Fibroblast of lung (primary cell): ENCODE results near the gene TSPAN31. TPM values are rescaled to one million over a fixed set of nuclear protein-coding genes. Genes with fewer than 3 reads are reported as not detected.
A peak's percentile ranks its signal among the peaks of the same experiment; 100 is the strongest.

Source experiments
- DNase-seq, 2 donors: peaks; one replicate each; pipeline versions ENCODE4 v3.0.0 to v3.0.0-alpha.2; 2010; ENCODE audit warnings: low read depth in 2 of 2
- H2AFZ ChIP-seq: 2 replicates; pipeline ENCODE4 v1.5.1; 2012; ENCODE audit warnings: low read length, control low read depth, inconsistent platforms
- H3K27ac ChIP-seq: 2 replicates; pipeline ENCODE4 v1.5.1; 2011; ENCODE audit warnings: low read length, control low read depth; ENCODE audit not compliant: insufficient read depth
- H3K27me3 ChIP-seq: 2 replicates; pipeline ENCODE4 v1.5.1; 2011; ENCODE audit warnings: mild to moderate bottlenecking, low read length; ENCODE audit not compliant: control insufficient read depth, insufficient read depth
- H3K36me3 ChIP-seq: 2 replicates; pipeline ENCODE4 v1.5.1; 2011; ENCODE audit warnings: low read length; ENCODE audit not compliant: control insufficient read depth, insufficient read depth
- H3K4me1 ChIP-seq: 2 replicates; pipeline ENCODE4 v1.5.1; 2011; ENCODE audit warnings: low read length; ENCODE audit not compliant: control insufficient read depth, insufficient read depth; ENCODE audit errors: extremely low read depth
- H3K4me2 ChIP-seq: 2 replicates; pipeline ENCODE4 v1.5.1; 2011; ENCODE audit warnings: low read length, control low read depth; ENCODE audit not compliant: insufficient read depth; ENCODE audit errors: extremely low read depth
- H3K4me3 ChIP-seq, 4 experiments: fragments of 200-600 bp in 1 of 4; sonication (generic) in 1 of 4; replicated peaks in 1 of 4; 2 replicates each; pipeline ENCODE4 v1.5.1; 2011 to 2016; ENCODE audit warnings: low read length in 4 of 4, low read depth in 3 of 4, mild to moderate bottlenecking in 3 of 4, control low read depth in 2 of 4, inconsistent platforms in 1 of 4, mixed read lengths in 1 of 4; ENCODE audit not compliant: insufficient read depth in 1 of 4; ENCODE audit errors: control extremely low read depth in 1 of 4
- H3K79me2 ChIP-seq: 2 replicates; pipeline ENCODE4 v1.5.1; 2012; ENCODE audit warnings: mild to moderate bottlenecking, low read length, inconsistent platforms; ENCODE audit not compliant: control insufficient read depth, insufficient read depth
- H3K9ac ChIP-seq: 2 replicates; pipeline ENCODE4 v1.5.1; 2011; ENCODE audit warnings: mild to moderate bottlenecking, low read length, control low read depth; ENCODE audit not compliant: insufficient read depth
- H3K9me3 ChIP-seq: 2 replicates; pipeline ENCODE4 v1.5.1; 2012; ENCODE audit warnings: low read depth, low read length; ENCODE audit not compliant: control insufficient read depth, insufficient read depth
- H4K20me1 ChIP-seq: 2 replicates; pipeline ENCODE4 v1.5.1; 2011; ENCODE audit warnings: low read length; ENCODE audit not compliant: control insufficient read depth, insufficient read depth; ENCODE audit errors: extremely low read depth
- EZH2 ChIP-seq: IDR thresholded peaks from 2 replicates; pipeline ENCODE4 v1.5.1; 2012; ENCODE audit warnings: low read length, control low read depth, mild to moderate bottlenecking; ENCODE audit errors: missing control alignments
- polyA plus RNA-seq, 2 donors: library from polyadenylated mRNA; depleted of rRNA in 1 of 2; stranded (reverse) in 1 of 2; unstranded in 1 of 2; fragments of >200 nt; gene quantifications; 2 replicates each; pipeline ENCODE4 v1.2.1, GENCODE V29; 2011 to 2012; ENCODE audit warnings: missing spikeins in 1 of 2
- total RNA-seq: library from RNA; depleted of rRNA; stranded (reverse); fragments of >200 nt; gene quantifications from 2 replicates; pipeline ENCODE4 v1.2.1, GENCODE V29; 2014
- TF ChIP-seq, protein P1 (sequence below), 2 donors: IDR thresholded peaks in 1 of 2; conservative IDR thresholded peaks in 1 of 2; 1 replicate in 1 of 2; 2 replicates in 1 of 2; pipeline ENCODE4 v1.5.1; 2011 to 2012; ENCODE audit warnings: low read length in 2 of 2, control low read depth in 1 of 2, inconsistent platforms in 1 of 2, low read depth in 1 of 2, mild to moderate bottlenecking in 1 of 2

TSPAN31 gene
- total and polyA plus RNA-seq, 2 donors (not counting 1 experiment from before 2014, with no cell fraction given), result 53.6 to 99.6 TPM

GRCh38 chr12:57769594-57769993 lies 24.8 kb downstream of the TSPAN31 start:
- Histone ChIP-seq H4K20me1 (no peaks in the 10 kb centered on the region), H3K9me3 (no peaks in the 10 kb centered on the region), H3K27ac (no peak overlapping the region), H3K4me2 (no peak overlapping the region), H3K36me3 (peaks cover 11% of the 10 kb centered on the region), H2AFZ (no peak overlapping the region), H3K4me3 (no peak overlapping the region), H3K79me2 (peaks cover 5% of the 10 kb centered on the region), H3K9ac (no peak overlapping the region), H3K4me1 (peaks cover 20% of the 10 kb centered on the region), H3K27me3 (peaks cover 22% of the 10 kb centered on the region)
- no peak for DNase-seq
- TF ChIP-seq, protein P1, sequence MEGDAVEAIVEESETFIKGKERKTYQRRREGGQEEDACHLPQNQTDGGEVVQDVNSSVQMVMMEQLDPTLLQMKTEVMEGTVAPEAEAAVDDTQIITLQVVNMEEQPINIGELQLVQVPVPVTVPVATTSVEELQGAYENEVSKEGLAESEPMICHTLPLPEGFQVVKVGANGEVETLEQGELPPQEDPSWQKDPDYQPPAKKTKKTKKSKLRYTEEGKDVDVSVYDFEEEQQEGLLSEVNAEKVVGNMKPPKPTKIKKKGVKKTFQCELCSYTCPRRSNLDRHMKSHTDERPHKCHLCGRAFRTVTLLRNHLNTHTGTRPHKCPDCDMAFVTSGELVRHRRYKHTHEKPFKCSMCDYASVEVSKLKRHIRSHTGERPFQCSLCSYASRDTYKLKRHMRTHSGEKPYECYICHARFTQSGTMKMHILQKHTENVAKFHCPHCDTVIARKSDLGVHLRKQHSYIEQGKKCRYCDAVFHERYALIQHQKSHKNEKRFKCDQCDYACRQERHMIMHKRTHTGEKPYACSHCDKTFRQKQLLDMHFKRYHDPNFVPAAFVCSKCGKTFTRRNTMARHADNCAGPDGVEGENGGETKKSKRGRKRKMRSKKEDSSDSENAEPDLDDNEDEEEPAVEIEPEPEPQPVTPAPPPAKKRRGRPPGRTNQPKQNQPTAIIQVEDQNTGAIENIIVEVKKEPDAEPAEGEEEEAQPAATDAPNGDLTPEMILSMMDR (conservative IDR thresholded peaks at IDR 0.05 in 1 of 2, IDR thresholded peaks at IDR 0.05 in 1 of 2; ENCODE audit: low read depth in 1 of 2, low read length in 2 of 2), result no peak
- TF ChIP-seq EZH2, result no peak

DNA sequence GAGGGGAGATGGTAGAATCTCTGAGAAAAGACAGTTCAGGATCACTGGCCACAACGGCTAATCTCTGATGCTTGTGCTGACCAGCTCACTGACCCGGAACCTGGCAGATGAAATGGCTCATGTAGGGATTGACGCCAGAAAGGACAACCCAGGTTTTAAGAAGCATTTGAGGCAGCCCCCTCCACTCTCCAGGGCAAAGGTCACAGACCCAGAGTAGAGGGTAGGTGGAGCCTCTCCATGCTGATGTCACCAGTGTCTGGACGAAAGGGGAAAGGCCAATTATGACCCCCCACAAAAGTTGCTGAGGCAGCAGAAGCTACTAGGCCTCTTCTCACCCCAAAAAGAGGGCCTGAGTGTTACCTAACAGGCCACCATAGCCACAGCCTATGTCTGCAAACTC lies 25.9 kb downstream of the TSPAN31 start:
- H3K9ac ChIP-seq, result peak overlapping the region; percentile 6
- no peak for TF ChIP-seq EZH2
- TF ChIP-seq, protein P1 (conservative IDR thresholded peaks at IDR 0.05 in 1 of 2, IDR thresholded peaks at IDR 0.05 in 1 of 2; ENCODE audit: low read depth in 1 of 2, low read length in 2 of 2), result no peak

DNA sequence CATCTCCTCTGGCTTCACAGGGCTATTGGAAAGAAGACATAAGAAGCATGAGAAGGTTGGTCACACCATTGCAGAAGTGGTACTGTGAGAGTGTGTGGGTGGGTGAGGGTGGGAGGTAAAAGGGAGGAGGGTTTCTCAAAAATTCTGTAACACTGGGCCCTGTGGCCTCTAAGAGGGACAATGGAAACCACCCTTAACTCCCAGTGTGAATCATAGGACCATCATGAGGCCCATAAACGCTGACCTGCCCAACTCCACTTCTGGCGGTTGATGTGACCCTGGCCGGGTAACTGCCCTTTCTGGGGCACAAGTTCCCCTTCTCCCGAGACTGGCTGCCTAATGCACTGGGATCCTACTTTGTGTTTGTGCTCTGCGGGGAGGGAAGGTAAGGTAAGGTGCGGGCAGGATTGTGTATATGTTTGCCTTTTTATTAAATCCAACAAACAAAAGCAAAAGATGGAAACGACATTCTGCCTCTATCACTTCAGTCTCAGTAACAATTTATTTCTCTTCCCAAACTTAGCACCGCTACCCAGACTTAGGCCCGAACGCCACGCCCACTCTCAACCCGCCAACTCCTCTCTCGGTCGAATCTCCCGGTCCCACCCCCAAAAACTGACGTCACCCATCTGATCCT lies 26.5 kb downstream of the TSPAN31 start:
- Histone ChIP-seq H3K4me3 (peak overlapping the region; percentile 89 to 98 (median 93)), H3K36me3 (peaks cover 11% of the 10 kb centered on the region), H4K20me1 (no peaks in the 10 kb centered on the region), H3K27me3 (peaks cover 5% of the 10 kb centered on the region), H3K79me2 (peaks cover 5% of the 10 kb centered on the region), H3K9ac (peak overlapping the region; percentile 98), H3K4me1 (peaks cover 13% of the 10 kb centered on the region), H2AFZ (peak overlapping the region; percentile 98), H3K27ac (peak overlapping the region; percentile 99), H3K4me2 (peak overlapping the region; percentile 99), H3K9me3 (no peaks in the 10 kb centered on the region)
- peak; percentile 90 to 92 for DNase-seq
- TF ChIP-seq, protein P1 (conservative IDR thresholded peaks at IDR 0.05 in 1 of 2, IDR thresholded peaks at IDR 0.05 in 1 of 2; ENCODE audit: low read depth in 1 of 2, low read length in 2 of 2), result no peak
- TF ChIP-seq EZH2, result no peak

More for the DNA sequence above, 25.9 kb downstream of the TSPAN31 start:
- Histone ChIP-seq H3K4me2 (peak overlapping the region; percentile 99), H3K27ac (no peak overlapping the region), H3K79me2 (peaks cover 5% of the 10 kb centered on the region), H3K27me3 (peaks cover 11% of the 10 kb centered on the region), H3K36me3 (peaks cover 11% of the 10 kb centered on the region), H3K9me3 (no peaks in the 10 kb centered on the region), H2AFZ (no peak overlapping the region), H3K4me3 (no peak overlapping the region), H4K20me1 (no peaks in the 10 kb centered on the region), H3K4me1 (peaks cover 15% of the 10 kb centered on the region)
- DNase-seq, result no peak
